HG03342 (cell line): ENCODE results near the gene FBXL19.
A peak's percentile ranks its signal among the peaks of the same experiment; 100 is the strongest.

ENCODE experiments used
- ATAC-seq: cut with Tn5 transposase; IDR thresholded peaks from one replicate; pipeline ENCODE4 v1.9.1; 2021; ENCODE audit warnings: mild to moderate bottlenecking, moderate library complexity; ENCODE audit not compliant: unreplicated experiment

The FBXL19 gene

DNA sequence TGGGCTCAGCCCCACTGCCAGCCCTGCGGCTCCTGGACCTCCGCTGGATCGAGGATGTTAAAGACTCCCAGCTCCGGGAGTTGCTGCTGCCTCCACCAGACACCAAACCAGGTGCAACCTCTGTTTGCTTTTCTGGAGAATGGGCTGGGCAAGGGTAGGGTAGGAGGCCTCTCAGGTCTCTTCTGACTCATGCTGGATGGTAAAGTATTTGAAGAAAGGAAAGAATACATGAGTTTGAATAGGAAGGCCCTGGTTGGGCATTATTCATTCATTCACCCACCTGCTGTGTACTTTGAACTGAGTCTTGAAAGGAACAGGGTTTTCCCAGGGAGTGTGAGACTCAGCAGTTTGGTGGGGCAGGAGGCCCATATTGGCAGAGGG lies 19.0 kb downstream of the FBXL19 start:
- ATAC-seq: no peak

DNA sequence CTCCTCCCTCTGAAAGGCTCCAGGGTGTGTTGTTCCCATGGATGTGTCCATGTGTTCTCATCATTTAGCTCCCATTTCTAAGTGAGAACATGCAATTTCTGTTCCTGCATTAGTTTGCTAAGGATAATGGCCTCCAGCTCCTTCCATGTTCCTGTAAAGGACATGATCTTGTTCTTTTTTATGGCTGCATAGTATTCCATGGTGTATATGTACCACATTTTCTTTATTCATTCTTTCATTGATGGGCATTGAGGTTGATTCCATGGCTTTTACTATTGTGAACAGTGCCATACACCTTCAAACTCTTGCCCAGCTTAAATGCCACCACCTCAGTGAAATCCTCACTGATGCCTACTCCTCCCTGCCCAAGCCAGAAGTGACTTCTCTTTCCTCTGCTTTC lies 21.0 kb downstream of the FBXL19 start:
- no peak for ATAC-seq

DNA sequence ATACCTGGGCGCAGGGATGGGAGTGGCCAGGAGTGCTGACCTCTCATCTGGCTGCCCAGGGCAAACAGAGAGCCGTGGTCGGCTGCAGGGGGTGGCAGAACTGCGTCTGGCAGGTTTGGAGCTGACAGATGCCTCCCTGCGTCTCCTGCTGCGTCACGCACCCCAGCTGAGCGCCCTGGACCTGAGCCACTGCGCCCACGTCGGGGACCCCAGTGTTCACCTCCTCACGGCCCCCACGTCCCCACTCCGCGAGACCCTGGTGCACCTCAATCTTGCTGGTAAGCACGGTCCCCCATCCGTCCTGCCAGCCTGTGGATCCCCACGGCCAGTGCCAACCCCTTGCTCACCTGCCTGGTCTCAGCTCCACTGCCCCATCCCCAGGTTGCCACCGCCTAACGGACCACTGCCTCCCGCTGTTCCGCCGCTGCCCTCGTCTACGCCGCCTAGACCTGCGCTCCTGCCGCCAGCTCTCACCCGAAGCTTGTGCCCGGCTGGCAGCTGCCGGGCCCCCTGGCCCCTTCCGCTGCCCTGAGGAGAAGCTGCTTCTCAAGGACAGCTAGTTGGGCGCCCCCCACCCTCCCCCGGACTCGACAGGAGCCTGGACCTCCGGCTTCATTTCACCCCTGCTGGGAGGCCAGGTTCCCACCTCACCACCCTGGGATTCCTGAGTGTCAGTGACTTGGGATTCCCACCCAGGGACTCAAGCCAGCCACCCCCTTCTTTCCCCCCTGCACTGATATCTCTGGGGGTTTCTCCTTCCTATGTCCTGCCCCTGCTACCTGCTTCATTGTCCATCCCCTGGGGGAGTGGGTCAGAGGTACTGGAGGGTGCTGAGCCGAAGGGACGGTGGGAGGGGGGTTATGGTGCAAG lies 23.5 kb downstream of the FBXL19 start:
- ATAC-seq: no peak

DNA sequence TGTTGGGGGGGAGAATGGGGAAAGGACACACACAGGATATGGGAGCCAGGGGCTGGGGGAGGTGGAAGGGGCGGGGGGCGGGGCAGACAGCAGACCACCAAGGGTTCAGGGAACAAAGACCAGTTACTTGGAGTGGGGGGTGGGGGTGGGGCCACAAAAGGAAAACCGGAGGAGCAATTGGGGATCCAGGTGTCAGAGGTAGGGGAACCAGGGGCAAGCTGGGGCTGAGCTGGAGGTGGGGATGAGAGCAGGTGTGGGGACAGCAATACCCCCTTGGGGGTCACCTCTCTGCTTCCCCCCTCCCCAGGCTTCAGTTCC lies 24.1 kb downstream of the FBXL19 start:
- no peak for ATAC-seq

DNA sequence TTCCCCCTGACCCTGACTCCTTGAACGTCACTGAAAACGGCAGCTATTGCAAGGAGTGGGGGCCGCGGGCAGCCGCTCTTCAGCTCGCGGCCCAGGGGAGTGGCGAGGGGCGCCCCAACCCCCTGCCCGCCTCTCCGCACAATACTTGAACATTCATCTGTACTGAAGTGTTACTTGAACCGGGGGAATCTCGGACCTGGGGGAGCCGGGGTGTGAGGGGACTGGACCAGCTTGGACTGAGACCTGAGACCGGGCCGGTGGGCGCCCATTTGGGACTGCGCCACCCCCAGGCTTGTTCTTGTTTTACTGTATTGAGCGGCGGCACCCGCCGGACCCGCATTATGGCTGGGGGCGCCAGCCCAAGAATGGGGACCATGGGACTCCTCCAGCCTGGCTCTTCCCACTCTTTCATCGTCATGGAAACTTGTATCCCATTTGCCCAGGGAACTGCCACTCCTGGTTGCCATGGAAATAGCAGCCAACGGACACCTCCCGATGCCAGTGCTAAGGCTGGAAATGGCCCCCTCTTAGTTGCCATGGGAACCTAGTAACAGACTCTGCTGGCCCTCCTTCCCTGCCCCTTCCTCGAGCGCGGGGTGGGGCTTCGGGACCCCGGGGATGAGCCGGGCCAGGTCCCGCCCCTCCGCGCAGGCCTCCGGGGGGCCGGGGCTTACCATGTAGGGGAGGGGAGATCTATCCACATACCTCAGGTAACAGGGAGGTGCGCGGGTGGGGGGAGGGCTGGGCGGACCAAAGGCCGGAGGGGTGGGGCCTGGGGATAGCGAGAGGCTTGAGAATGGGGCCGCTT lies 24.7 kb downstream of the FBXL19 start:
- peak; percentile 14 for ATAC-seq

DNA sequence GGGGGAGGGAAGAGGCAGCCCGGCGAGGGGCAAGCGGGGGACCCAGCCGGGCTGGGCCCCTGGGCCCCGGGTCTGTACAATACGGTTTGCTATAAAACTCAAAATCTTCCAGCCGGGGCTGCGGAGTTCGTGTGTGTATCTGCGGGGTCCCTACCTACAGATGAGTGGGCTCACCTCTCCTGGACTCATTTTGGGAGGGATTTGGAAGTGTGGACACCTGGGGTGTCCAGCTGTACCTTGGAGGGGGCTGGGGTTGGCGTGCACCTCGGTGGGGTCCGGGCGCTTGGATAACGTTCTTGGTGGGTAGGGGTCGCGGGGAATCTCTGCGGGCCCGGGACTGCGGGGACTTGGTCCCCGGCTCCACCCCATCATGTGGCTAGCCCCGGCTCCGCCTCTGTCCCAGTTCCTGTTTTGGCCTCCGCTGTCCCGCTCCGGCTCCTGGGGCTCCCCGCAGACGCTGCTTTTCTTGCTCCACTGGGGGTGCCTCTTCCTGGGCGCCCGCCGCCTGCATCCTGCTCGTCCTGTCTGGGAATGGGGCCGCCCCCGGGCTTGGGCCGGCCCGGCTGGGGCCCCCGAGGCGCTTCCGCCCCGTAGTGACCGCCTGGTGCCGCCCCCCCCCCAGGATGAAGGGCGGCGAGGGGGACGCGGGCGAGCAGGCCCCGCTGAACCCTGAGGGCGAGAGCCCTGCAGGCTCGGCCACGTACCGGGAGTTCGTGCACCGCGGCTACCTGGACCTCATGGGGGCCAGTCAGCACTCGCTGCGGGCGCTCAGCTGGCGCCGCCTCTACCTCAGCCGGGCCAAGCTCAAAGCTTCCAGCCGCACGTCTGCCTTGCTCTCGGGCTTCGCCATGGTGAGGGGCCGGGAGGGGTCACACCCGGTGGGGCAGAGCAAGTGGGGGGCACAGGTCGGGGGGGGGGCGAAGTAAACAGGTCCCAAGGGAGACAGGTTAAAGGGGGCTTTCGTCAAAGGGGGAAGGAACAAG lies 25.6 kb downstream of the FBXL19 start, which contains the start of gene ORAI3:
TSS of gene ORAI3 (plus strand) at position 402 of the 983 bp plus-strand sequence. CDS start at position 624, 222 bp downstream.
- peak; percentile 69 for ATAC-seq

DNA sequence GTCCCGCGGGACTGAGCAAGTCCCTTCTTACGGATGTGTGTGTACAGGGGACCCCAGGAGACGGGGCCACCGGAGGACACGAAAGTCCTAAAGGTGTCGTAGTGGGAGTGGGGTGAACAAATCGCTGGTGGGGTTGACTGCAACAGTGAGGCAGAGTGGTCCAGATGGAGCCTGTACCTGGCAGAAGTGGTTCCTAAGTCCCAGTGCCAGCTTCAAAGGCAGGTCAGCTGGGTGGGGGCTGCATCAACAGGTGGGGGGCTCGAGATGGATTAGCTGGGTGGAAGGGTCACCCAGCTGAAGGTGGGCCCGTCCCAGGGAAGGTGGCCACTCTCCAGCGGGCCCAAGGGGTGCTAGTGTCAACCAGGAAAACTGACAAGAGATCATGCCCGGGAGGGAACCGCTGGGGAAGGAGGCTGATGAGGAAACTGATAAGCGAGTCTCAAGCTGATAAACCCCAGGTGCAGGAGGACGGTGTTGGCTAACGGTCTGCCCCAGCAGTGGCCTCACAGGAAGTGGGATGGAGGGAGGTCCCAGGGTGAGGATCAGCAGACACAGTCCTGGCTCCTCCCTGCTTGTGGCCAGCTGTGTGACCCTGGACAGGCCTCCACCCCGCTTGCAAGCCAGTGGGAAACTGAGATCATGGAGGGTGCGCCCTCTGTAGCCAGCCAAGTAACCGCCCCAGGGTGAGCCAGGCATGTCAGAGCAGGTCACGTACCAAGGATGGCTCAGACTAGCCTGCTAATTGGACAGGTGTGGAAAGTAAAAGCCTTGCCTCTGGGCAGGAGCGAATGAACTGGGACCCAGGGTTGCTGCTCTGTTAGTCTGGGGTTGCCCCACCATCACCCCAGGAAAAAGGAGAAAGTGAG lies 26.5 kb downstream of the FBXL19 start:
- ATAC-seq: peak; percentile 28

DNA sequence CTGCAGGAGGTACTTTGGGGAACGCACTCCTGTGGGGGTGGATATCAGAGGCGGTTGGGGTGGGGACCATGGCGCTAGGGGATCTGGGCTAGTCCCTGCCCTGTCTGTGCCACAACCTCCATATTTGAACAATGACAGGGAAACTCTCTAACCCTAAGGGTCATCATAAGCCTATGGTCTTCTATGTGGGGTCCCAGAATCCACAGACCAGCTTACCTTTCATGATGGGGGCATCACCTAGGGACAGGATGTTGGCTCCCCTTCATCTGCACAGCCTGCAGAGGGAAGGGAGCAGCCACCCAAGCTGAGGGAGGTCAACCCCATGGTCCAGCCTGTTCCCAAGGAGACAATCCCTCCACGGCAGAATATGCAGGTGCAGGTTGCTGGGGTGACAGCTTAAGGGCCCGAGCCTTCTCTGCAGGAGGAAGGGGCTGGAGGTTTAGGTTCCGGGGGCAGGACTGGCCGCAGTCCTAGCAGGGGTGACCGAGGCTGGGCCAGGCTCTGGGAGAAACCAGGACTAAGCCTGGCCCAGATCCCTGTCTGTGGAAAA lies 27.2 kb downstream of the FBXL19 start:
- ATAC-seq: no peak

DNA sequence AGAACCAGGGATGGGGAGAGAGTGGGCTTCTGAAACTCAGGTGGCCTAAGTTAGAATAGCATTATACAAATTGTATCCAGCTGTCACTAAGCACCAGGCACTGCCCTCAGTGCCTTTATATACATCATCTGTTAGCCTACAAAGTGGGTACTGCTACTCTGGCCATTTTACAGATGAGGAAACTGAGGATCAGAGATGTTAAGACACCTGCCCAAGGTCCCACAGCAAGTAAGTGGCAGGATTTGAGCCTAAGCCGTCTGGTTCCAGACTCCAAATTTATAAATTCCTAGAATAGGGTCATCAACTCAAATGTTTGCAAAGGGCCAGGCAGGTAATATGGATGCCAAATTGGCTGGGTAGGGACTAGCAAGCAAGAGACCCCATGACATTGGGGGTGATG lies 27.8 kb downstream of the FBXL19 start:
- no peak for ATAC-seq

DNA sequence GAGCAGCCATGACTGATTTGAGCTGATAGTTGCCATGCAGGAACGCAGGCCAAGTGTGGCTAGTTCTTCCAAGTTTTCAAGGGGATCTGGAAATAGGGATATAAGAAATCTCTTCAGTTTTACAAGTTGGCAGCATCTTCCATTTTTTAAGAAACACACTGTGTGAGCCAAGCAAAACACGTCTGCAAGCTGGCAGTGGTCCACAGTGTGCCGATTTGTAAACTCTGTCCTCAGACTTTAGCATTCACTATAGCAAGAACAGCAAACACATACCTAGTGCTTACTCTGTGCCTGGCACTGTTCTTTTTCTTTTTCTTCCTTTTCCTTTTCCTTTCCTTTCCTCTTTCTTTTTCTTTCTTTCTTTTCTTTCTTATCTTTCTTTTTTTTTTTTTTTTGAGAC lies 28.4 kb downstream of the FBXL19 start:
- no peak for ATAC-seq

DNA sequence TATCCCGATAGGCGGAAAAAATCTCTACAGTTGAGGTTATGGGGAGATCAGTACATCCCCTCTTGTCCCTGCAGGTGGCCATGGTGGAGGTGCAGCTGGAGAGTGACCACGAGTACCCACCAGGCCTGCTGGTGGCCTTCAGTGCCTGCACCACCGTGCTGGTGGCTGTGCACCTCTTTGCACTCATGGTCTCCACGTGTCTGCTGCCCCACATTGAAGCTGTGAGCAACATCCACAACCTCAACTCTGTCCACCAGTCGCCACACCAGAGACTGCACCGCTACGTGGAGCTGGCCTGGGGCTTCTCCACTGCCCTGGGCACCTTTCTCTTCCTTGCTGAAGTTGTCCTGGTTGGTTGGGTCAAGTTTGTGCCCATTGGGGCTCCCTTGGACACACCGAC lies 29.7 kb downstream of the FBXL19 start:
- ATAC-seq: no peak

DNA sequence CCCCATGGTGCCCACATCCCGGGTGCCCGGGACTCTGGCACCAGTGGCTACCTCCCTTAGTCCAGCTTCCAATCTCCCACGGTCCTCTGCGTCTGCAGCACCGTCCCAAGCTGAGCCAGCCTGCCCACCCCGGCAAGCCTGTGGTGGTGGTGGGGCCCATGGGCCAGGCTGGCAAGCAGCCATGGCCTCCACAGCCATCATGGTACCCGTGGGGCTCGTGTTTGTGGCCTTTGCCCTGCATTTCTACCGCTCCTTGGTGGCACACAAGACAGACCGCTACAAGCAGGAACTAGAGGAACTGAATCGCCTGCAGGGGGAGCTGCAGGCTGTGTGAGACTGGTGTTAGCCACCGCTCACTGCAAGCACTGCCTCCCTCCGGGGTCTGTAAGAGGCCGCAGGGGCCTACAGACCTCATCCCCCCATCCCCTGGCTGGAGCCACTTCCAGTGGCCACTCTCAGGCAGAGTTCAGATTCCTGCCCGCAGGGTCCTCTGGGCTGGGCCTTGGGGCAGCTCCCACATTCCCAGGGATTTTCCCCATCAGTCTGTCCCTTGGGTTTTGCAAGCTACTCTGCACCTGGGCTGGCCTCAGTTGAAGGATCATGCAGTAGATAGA lies 30.2 kb downstream of the FBXL19 start:
- ATAC-seq: no peak

DNA sequence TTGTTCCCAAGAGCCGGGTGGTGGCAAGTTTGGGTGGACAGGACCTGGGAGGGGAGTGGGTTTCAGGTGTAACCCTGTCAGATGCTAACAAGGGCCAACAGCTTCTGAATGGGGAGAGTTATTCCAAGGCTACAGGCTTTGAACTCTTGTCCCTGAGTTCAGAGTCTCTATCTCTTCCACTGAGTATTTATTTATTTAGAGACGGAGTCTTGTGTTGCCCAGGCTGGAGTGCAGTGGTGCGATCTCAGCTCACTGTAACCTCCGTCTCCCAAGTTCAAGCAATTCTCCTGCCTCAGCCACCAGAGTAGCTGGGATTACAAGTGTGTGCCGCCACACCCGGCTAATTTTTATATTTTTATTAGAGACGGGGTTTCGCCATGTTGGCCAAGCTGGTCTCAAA lies 31.6 kb downstream of the FBXL19 start:
- no peak for ATAC-seq

DNA sequence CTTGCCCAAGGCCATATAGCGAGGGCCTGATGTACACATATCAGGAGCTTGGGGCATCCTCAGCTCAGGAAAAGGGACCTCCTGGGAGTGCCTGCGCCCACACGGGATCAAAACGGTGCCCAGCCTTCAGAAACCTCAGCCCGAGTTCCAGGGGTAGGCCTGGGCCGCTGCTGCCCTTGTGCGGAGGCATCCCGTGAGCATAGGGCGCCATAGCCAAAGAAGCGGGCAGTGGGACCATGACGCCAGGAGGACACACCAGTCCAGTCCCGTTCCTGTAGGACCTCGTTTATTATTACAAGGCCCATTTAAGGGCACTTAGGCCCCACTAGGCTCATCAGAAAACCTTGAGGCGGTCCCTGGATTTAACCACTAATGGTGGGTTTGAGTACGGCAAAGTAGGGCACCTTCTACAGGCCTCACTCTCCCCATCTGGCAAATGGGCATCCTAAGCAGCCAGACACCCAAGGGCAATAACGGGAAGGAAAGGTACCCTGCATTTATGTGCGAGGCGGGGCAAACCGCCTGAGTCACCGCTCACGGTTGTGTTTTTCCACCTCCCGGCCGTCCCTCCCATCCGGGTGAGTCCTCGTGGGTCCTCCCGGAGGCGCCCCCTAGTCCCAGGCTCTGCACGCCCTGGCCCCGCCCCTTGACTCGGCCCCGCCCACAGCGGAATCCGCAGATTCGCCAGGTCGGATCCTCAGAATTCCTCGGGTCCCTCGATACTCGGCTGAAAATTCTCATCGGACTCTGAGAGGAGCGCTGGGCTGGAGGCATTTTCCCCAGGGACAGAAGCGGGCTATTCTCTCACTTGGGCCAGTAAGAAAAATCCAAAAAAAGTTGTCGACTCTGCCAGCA lies 33.5 kb downstream of the FBXL19 start:
- ATAC-seq: peak; percentile 46

DNA sequence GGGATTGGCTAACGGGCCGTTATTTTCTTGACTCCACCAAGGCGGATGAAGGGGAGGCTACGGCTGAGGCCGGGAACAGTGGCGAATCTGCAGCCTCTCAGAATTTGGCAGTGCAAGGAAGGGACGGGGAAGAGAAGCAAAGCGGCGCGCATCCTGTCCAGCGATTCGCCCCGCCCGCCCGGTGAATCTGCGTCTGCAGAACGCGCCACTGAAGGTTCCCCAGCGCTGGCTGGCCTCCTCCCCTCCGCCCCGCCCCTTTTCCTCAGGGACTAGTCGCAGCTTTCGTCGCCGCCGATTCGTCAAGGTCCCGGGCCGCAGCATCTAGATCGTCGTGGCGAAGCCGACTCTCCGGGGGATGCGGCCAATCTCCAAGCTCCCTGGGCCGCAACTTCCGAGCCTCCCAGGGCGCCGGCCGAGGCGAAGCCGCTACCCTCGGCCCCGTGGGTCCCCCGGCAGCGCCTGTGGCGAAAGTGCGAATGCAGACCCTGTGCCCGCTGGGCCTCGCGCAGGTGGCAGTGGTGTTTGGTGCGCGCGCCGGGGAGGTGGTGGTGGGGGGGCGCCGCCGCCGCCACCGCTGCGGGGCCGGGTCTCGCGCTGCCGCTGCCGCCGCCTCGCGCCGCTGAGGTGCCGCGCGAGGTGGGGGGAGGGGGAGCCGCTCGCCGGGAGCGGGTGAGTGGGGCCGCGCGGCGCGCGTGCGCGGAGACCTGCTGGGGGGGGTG lies 34.2 kb downstream of the FBXL19 start, which contains the start of gene SETD1A:
TSS of gene SETD1A (plus strand) at position 299 of the 719 bp plus-strand sequence. CDS start 978 bp downstream, outside the sequence.
- peak; percentile 63 for ATAC-seq

DNA sequence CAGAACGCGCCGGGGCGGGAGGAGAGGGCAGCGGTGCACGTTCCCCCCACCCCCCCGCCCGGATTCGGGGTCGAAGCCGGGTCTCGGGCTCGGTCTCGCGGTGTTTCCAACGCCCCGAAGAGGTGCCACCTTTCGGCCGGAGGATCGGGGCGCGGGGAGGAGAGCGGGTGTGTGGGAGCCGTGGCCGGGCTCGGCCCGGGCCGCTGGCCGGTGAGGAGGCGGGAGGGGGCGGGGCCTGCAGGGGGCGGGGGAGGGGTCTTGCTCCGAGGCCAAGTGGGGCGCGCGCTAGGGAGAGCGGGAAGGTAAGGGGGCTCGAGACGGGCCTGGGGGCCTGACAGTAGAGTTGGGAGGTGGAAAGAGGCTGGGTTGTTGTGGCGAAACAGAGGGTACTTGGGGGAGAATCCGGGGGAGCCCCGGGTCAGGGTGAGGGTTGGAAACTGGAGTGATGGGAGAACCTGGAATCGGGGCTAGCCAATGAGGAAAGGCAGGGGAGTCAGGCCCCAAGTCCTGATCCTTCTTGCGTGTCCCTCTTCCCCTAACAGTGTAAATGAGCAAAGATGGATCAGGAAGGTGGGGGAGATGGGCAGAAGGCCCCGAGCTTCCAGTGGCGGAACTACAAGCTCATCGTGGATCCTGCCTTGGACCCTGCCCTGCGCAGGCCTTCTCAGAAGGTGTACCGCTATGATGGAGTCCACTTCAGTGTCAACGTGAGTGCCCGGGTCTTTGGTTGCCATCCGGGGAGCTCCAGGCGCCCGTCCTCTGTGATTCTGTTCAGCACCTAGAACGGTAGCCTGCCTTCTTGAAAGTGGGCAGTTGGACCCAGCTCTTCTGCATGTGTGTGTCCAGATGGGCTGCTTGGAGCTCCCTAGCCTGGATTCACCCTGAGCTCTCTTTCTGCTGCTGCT lies 35.1 kb downstream of the FBXL19 start:
- peak; percentile 26 for ATAC-seq

DNA sequence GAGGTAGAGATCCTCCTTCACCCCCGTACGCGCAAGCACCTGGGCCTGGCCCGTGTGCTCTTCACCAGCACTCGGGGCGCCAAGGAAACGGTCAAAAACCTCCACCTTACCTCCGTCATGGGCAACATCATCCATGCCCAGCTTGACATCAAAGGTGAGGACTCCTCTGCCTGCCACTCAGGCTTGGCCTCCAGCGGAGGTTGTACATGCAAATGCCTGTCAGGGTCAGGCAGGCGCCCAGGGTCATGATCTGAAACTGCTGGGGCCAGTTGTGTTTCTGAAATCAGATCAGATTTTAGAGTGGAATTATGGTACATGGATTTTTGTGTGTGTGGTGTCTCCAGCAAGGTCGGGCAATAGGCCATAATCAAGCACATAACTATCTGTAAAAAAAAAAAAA lies 38.0 kb downstream of the FBXL19 start:
- no peak for ATAC-seq
